T-helper 2 cell treated with Interferon-gamma antibody and Interleukin-4, amounts not matched to agents 5 μg/mL and 100 μg/mL, for 36 hours (primary cell): ENCODE results near the gene PRSS50.

Experiments used
- DNase-seq: peaks from one replicate; pipeline ENCODE4 v3.0.0; 2021; ENCODE audit warnings: low spot score
- H3K27ac Mint-ChIP-seq: one replicate; pipeline ENCODE4 v1.8.0; 2021; ENCODE audit warnings: mild to moderate bottlenecking, mixed read lengths
- H3K27me3 Mint-ChIP-seq: one replicate; pipeline ENCODE4 v1.8.0; 2021; ENCODE audit warnings: low read depth, mixed read lengths
- H3K36me3 Mint-ChIP-seq: one replicate; pipeline ENCODE4 v1.8.0; 2021; ENCODE audit warnings: low read depth, mixed read lengths
- H3K4me1 Mint-ChIP-seq: one replicate; pipeline ENCODE4 v1.8.0; 2021; ENCODE audit warnings: low read depth, mixed read lengths
- H3K4me3 Mint-ChIP-seq: one replicate; pipeline ENCODE4 v1.8.0; 2022; ENCODE audit warnings: mild to moderate bottlenecking, moderate library complexity, mixed read lengths
- H3K9me3 Mint-ChIP-seq: one replicate; pipeline ENCODE4 v1.8.0; 2021; ENCODE audit warnings: mixed read lengths

PRSS50 gene

DNA sequence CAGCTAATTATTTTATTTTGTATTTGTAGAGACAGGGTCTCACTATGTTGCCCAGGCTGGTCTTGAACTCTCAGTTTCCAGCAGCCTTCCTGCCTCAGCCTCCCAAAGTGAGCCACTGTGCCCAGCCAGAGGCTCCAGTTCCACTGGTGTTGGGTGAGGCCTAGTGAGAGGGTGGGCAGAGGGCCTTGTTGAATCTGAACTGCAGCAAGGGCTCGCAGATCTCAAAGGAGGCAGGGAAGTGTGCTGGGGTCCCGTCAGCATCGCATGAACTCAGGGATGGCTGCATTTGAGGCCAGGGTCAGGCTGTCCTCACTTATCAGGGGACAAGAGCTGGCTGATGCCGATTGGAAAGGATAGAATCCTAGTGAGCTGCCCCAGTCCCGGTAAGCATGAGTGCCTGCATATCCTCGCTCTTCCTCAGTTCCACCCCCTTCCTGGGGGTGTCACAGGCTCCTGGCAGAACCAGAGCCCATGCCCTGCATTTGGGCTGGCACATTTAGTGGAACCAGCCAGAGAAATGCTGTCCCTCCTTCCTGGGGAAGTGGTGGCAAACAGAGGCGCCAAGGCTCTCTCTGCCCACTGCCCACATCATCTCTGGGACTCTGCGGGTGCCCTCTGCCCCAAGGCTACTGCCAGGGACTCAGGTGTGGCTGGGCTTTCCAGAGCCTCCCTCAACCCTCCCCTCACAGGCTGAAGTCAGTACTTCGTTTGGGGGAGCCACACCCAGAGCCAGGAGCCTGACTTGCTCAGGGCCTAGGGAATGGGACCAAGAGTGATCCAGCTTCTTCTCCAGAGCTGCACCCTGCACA is 48.3 kb downstream of the PRSS50 start:
- DNase-seq, result no peak
- H3K36me3 Mint-ChIP-seq, result no peaks in the 10 kb centered on the region
- no peaks in the 10 kb centered on the region for H3K9me3 Mint-ChIP-seq
- H3K27me3 Mint-ChIP-seq, result no peaks in the 10 kb centered on the region
- no peaks in the 10 kb centered on the region for H3K4me1 Mint-ChIP-seq
- no peak overlapping the region for H3K4me3 Mint-ChIP-seq
- no peak overlapping the region for H3K27ac Mint-ChIP-seq

DNA sequence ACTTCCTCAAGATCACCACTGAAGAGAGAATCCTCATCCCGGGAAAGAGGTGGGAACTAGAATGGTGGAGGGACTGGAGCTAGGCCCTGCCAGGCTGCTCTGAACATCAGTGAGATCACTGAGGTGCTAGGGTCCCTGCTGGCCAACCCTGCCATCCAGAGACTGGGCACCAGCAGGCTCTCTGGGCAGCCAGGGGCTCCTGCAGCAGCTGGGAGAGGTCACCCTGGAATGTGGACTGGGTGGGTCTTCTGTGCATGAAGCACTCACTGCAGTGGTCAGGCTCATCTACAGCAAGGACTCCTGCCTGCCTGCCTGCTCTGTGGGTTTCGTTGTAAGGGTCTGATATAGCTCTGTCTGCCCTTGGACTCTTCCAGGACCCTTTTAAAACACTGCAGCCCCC is 49.1 kb downstream of the PRSS50 start:
- no peak for DNase-seq
- Mint-ChIP-seq H3K27me3 (no peaks in the 10 kb centered on the region), H3K27ac (no peak overlapping the region), H3K4me3 (no peak overlapping the region), H3K36me3 (no peaks in the 10 kb centered on the region), H3K9me3 (no peaks in the 10 kb centered on the region), H3K4me1 (no peaks in the 10 kb centered on the region)

DNA sequence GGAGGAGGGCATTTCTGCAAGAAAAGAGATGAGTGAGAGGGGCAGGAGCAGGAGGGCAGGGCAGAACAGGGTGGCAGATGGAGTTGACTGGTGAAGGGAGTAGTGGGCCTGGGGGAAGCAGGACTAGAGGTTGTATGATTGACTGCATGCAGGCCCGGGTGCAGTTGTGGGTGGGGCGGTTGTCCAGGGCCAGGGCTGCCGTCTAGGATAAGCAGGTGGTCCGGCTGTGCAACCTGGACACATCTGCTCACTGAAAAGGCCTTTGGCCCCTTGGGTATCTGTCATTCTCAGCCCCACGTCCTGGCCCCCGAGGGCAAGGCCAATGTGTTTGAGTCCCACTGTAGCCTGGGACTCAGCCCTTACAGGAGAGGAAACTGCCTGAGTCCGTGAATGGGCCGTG is 49.6 kb downstream of the PRSS50 start:
- no peaks in the 10 kb centered on the region for H3K36me3 Mint-ChIP-seq
- no peaks in the 10 kb centered on the region for H3K27me3 Mint-ChIP-seq
- no peak for DNase-seq
- H3K4me3 Mint-ChIP-seq, result no peak overlapping the region
- H3K9me3 Mint-ChIP-seq, result no peaks in the 10 kb centered on the region
- no peaks in the 10 kb centered on the region for H3K4me1 Mint-ChIP-seq
- H3K27ac Mint-ChIP-seq, result no peak overlapping the region

DNA sequence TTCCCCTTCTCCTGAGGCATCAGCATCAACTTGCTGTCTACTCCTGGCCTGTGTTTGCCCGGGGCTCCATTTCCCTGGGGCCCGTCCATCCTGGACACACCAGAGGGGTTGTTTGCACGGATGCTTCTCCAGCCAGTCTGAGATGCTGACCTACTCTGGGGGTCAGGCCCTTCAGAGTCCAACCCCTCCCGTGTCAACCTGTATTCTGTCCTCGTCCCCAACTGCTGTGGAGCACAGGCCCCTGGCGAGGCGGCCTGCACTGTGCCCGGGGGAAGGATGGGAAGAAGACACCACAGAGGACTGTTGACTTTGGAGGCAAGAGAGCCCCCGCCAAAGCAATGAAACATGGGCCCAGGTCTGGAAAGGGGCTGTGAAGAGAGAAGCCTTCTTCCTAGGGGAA is 50.0 kb downstream of the PRSS50 start:
- H3K9me3 Mint-ChIP-seq, result no peaks in the 10 kb centered on the region

DNA sequence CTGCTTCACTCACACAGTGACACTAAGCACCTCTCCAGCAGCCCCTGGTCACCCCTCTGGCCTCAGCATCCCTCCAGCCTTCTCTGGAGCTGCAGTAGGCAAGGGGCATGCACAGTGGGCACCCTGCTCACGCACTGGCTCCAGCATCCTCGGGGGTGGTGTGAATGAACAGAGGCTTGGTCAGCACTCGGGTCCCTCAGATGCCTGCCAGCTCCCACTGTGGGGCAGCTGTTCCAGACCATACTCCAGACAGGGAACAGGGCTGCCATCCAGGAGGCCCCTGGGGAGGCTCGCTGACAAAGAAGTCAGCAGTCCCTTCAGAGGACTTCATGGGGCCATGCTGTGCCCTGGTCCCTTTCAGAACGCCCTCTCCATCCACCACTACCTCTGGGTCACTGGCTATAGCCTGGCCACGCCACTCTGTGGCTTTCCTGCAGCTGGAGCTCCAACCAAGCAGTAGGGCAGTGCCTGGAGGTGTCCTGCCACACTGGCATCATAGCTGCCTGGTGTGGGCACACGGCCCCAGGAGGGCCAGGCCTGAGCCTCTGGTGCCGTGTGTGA is 50.5 kb downstream of the PRSS50 start:
- Mint-ChIP-seq H3K27me3 (no peaks in the 10 kb centered on the region), H3K36me3 (no peaks in the 10 kb centered on the region), H3K4me3 (no peak overlapping the region), H3K27ac (no peak overlapping the region), H3K9me3 (no peaks in the 10 kb centered on the region), H3K4me1 (no peaks in the 10 kb centered on the region)
- DNase-seq, result no peak

More for the DNA sequence above, 50.0 kb downstream of the PRSS50 start:
- H3K27me3 Mint-ChIP-seq, result no peaks in the 10 kb centered on the region
- no peak for DNase-seq
- H3K4me3 Mint-ChIP-seq, result no peak overlapping the region
- no peak overlapping the region for H3K27ac Mint-ChIP-seq
- no peaks in the 10 kb centered on the region for H3K4me1 Mint-ChIP-seq
- no peaks in the 10 kb centered on the region for H3K36me3 Mint-ChIP-seq

DNA sequence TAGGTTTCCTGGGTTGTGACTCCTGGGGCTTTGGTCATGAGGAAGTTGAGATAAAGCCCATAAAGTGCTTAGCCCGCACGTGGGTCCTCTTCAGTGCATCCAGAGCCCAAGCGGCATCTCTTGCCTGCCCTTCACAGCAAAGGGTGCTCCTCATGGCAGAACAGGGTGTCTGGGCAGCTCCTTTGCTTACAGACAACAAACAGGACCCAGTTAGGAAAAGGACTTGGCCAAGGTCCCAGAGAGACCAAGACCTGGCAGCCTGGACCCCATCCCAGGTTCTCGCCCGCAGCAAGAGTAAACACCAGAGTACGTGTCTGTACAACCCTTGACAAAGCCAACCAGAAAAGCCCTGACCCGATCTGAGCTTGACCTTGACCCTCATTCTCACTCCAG is 51.2 kb downstream of the PRSS50 start:
- no peak overlapping the region for H3K4me3 Mint-ChIP-seq
- H3K4me1 Mint-ChIP-seq, result no peaks in the 10 kb centered on the region
- H3K9me3 Mint-ChIP-seq, result no peaks in the 10 kb centered on the region
- no peaks in the 10 kb centered on the region for H3K27me3 Mint-ChIP-seq
- H3K27ac Mint-ChIP-seq, result no peak overlapping the region
- no peaks in the 10 kb centered on the region for H3K36me3 Mint-ChIP-seq
- no peak for DNase-seq

DNA sequence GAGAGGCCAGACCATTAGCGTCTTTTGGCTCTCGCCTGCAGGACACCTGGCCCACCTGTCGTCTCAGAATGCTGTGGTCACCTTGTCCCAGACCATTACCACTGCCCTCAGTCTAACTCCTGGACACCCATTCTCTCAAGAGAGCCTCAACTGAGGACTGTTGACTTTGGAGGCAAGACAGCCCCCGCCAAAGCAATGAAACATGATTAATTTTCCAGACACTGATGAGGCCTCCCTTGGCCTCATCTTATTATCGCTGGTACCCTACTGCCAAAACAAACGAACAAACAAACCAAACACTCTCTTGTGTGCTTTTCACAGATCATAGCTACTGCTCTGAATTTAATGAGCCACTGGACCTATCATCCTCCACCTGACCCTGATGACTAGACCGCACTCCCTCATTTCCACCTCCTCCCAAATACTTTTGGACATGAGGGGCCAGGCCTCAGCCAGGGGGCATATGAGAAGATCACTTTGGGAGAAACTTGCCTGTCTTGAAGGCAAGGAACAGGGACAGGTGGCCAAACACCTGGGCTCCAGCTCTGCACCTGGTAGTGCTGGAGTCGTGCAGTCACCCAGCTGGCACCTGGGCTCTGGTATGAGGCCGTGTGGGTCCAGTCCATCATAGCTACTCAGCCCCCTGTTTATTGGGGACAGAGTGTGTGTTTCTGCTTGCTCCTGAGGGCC is 51.8 kb downstream of the PRSS50 start:
- no peaks in the 10 kb centered on the region for H3K9me3 Mint-ChIP-seq
- H3K4me3 Mint-ChIP-seq, result no peak overlapping the region
- no peaks in the 10 kb centered on the region for H3K4me1 Mint-ChIP-seq
- no peaks in the 10 kb centered on the region for H3K36me3 Mint-ChIP-seq
- no peaks in the 10 kb centered on the region for H3K27me3 Mint-ChIP-seq
- no peak for DNase-seq
- no peak overlapping the region for H3K27ac Mint-ChIP-seq

DNA sequence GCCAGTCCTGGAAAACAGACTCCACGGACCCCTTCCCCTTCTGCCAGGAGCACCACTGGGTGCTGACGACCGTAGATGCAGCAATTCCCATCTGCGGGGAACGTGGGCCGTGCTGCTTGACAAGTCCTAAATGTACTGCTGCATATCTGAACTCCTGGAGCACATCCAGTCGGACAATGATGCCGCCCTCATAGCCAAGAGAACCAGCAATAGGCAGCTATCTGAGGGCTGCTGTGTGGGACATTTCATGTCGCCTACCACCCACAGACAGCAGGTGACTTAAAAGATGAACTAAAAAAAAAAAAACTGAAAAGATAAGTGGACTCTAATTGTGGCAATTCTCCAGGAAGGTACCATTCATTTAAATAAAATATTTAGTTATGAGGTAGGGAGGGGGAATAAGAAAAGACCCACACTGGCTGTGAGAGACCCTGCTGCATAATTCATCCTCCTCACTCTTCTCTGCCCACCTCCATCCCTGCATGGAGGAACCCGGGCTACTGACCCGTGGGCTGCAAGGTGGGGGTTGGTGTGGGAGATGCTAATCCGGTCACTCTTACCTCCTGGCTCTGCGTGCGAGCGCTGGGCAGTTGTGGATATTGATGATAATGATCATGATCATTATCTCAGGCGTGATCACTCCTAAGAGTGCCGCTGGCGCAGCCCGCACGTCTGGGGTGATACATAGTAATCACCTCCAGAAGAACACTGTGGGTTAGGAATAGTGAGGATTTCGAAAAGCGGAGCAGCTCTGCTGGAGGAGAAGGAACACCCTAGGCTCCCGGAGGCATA is 52.5 kb downstream of the PRSS50 start:
- Mint-ChIP-seq H3K27ac (no peak overlapping the region), H3K27me3 (no peaks in the 10 kb centered on the region), H3K4me3 (no peak overlapping the region), H3K9me3 (no peaks in the 10 kb centered on the region), H3K4me1 (no peaks in the 10 kb centered on the region), H3K36me3 (no peaks in the 10 kb centered on the region)
- DNase-seq, result no peak

DNA sequence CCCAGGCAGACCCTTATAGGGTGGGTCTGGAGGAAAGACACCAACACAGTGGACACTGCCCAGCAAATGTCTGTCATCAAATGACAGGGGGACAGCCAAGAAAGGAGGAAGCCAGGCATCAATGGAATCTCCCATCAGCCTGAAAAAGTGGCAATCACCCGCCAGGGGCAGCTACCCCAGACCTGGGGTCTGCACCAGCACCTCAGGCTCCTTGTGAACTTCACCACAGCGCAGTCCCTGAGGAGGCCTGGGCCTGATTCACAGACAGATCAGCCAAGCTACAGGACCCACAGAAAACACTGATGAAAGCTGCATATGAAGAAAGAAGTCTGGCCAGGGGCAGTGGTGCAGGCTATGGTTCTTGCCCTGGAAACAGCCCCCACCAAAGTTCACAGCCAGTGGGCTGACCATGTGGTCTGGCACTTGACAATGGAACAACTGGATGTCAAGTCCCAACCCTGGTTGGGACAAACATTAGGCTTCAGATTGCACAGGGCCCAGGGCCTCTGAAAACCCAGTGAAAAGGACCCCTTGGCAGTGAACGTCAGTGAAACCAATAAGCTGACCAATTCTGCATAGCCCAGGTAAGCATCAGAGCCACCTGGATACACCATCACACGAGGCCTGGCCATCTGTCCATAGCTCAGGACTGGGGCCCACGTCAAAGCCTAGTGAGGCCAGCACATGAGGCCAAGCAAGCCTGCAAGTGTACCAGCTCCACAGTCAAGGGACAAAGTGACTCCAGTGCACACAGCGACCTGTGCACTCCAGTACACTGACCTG is 53.3 kb downstream of the PRSS50 start:
- H3K36me3 Mint-ChIP-seq, result no peaks in the 10 kb centered on the region
- no peak overlapping the region for H3K4me3 Mint-ChIP-seq
- no peaks in the 10 kb centered on the region for H3K9me3 Mint-ChIP-seq
- H3K27me3 Mint-ChIP-seq, result peaks cover 3% of the 10 kb centered on the region
- no peaks in the 10 kb centered on the region for H3K4me1 Mint-ChIP-seq
- no peak for DNase-seq
- H3K27ac Mint-ChIP-seq, result no peak overlapping the region

DNA sequence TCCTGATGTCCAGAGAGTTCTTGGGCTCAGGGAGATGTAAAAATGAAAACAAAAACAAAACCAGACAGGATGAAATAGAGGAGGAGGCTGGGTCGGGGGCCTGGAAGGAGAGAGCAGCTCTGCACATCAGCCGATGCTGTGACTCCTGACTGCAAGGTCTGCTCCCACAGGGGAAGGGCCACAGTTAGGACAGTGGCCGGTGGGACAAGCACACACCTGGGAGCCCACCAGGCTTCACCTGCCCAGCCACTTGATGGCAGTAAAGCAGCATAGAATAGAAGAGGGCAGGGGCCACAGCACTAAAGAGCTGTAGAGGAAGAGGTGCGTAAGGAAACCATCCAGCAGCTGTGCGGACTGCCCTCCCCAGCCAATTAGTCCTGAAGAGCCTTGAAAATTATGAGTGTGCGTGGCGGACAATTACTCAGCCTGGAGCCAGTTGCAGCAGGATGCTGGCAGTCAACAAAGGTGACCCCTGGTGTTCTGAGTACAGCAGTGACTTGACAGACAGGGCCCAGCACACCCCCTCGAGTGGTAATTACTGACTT is 54.0 kb downstream of the PRSS50 start:
- H3K9me3 Mint-ChIP-seq, result no peaks in the 10 kb centered on the region
- peaks cover 3% of the 10 kb centered on the region for H3K27me3 Mint-ChIP-seq
- H3K27ac Mint-ChIP-seq, result no peak overlapping the region
- H3K4me1 Mint-ChIP-seq, result no peaks in the 10 kb centered on the region
- no peak overlapping the region for H3K4me3 Mint-ChIP-seq
- DNase-seq, result no peak
- no peaks in the 10 kb centered on the region for H3K36me3 Mint-ChIP-seq

DNA sequence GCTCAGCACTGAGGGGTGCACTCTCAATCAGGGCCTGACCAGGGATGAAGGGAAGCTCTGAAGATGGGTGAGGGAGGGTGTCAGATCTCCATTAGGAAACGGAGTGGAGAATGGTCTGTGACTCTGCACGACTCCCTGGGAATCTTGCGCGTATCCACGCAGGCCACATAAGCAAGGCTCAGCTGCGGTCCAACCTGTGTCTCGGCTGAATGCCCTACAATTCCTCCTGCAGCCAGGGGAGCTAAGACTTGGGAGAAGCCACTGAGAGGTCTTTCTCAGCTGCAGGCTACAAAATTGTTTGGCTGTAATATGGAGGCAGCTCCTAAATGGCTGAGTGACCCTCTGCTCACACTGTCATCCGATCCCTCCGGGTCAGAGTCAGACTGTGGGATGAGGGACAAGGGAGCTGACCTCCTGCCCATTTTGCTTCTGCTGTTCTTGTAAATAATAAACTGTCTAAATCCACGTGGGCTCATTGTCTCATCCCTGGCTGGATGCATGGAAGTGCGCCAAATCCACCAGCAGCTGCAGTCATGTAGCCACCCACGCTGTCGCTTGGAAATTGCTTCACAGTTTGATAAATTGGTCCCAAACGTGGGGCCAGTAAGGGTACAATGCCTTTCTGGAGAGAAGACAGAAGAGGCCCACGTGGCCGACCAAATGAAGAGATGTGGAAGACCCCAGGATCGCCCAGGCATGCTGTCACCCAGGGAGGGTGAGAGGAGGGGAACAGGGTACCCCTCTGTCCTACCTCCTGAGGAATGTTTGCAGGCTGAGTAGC is 54.7 kb downstream of the PRSS50 start:
- DNase-seq, result no peak
- no peaks in the 10 kb centered on the region for H3K9me3 Mint-ChIP-seq
- no peaks in the 10 kb centered on the region for H3K4me1 Mint-ChIP-seq
- no peaks in the 10 kb centered on the region for H3K36me3 Mint-ChIP-seq
- peaks cover 3% of the 10 kb centered on the region for H3K27me3 Mint-ChIP-seq
- no peak overlapping the region for H3K27ac Mint-ChIP-seq
- H3K4me3 Mint-ChIP-seq, result no peak overlapping the region
